Upper lobe of left lung (tissue), 6 donors: Measurements from ENCODE around the gene DUSP12. TPM values are rescaled to one million over a fixed set of nuclear protein-coding genes. Genes with fewer than 3 reads are reported as not detected.
A peak's percentile ranks its signal among the peaks of the same experiment; 100 is the strongest.
"Not testable (repeated sequence)": the region's sequence is repeated elsewhere in the genome, so short reads cannot be mapped to it uniquely, and the experiment has no call there.

Experiments
- ATAC-seq, 2 donors: fragments of 200-7000 bp; cut with Tn5 transposase; one replicate each; pipeline ENCODE4 v1.9.1; 2022; ENCODE audit warnings: mild to moderate bottlenecking in 2 of 2, moderate library complexity in 2 of 2; ENCODE audit not compliant: low FRiP score in 2 of 2
- DNase-seq, 2 donors: peaks; one replicate each; pipeline ENCODE4 v3.0.0-alpha.2; 2019 to 2020
- H3K27ac ChIP-seq, 4 donors: fragments of 200-600 bp; sonication (generic); one replicate each; pipeline ENCODE4 v1.5.1; 2016 to 2019
- H3K27me3 ChIP-seq, 4 donors: fragments of 200-600 bp; sonication (generic); one replicate each; pipeline ENCODE4 v1.5.1; 2017 to 2019
- H3K36me3 ChIP-seq, 4 donors: fragments of 200-600 bp; sonication (generic); one replicate each; pipeline ENCODE4 v1.5.1; 2016 to 2019
- H3K4me1 ChIP-seq, 4 donors: fragments of 200-600 bp; sonication (generic); one replicate each; pipeline ENCODE4 v1.5.1; 2018 to 2019
- H3K4me3 ChIP-seq, 4 donors: fragments of 200-600 bp; sonication (generic); one replicate each; pipeline ENCODE4 v1.5.1; 2017 to 2019; ENCODE audit warnings: mild to moderate bottlenecking in 2 of 4, moderate library complexity in 1 of 4
- H3K9me3 ChIP-seq, 4 donors: fragments of 200-600 bp; sonication (generic); one replicate each; pipeline ENCODE4 v1.5.1; 2018 to 2019
- CTCF ChIP-seq, 6 experiments: fragments of 450-650 bp in 4 of 6; fragments of 200-600 bp in 2 of 6; sonication (generic) in 2 of 6; IDR thresholded peaks; one replicate each; pipeline ENCODE4 v1.5.1; 2016 to 2019; ENCODE audit warnings: antibody characterized with exemption in 6 of 6
- EP300 ChIP-seq, 4 donors: sonication (generic); formaldehyde crosslinking; IDR thresholded peaks; one replicate each; pipeline ENCODE4 v1.5.1; 2017; ENCODE audit warnings: antibody characterized with exemption in 4 of 4, control low read depth in 2 of 4
- POLR2A ChIP-seq, 4 donors: fragments of 450-650 bp; IDR thresholded peaks; one replicate each; pipeline ENCODE4 v1.5.1; 2016 to 2017; ENCODE audit warnings: antibody characterized with exemption in 4 of 4, mild to moderate bottlenecking in 2 of 4
- POLR2AphosphoS5 ChIP-seq, 2 donors: sonication (generic); formaldehyde crosslinking; IDR thresholded peaks; one replicate each; pipeline ENCODE4 v1.5.1; 2017; ENCODE audit warnings: antibody characterized with exemption in 2 of 2
- WGBS, 2 donors: methylation state at CpG; one replicate each; pipeline ENCODE4 v1.1.5; 2017 to 2018; 5-methylcytosine and 5-hydroxymethylcytosine counted together
- total RNA-seq, 6 donors: library from RNA; depleted of rRNA in 4 of 6; stranded (reverse); fragments of >200 nt in 4 of 6; gene quantifications; one replicate each; pipeline versions ENCODE4 v1.1.0 to v1.2.1, GENCODE V29; 2016 to 2021
- donor health status: DM: no; HTN: no; CAD: no; lungs with moderate emphysema.
- donor health status: DM: no; HTN: yes; CAD: no; lungs with severe emphysema.

Gene DUSP12
- total RNA-seq, 6 donors from 2014 or later, result 4.6 to 29.0 (median 15.9) TPM

GRCh38 chr1:161721738-161722343, 27.7 kb upstream of the DUSP12 start:
- Histone ChIP-seq H3K4me3 (no peak overlapping the region), H3K27me3 (no peaks in the 10 kb centered on the region), H3K4me1 (peaks cover 11 to 26% (median 12%) of the 10 kb centered on the region in 4 donors), H3K36me3 (no peaks in the 10 kb centered on the region), H3K27ac (no peak overlapping the region), H3K9me3 (no peaks in the 10 kb centered on the region)
- ATAC-seq (peak in 1 of 2 donors; percentile 57), DNase-seq (peak in 1 of 2 donors; percentile 60)
- no peak for TF ChIP-seq EP300 (IDR thresholded peaks at IDR 0.05)
- no peak for TF ChIP-seq CTCF (IDR thresholded peaks at IDR 0.05)
- no peak for TF ChIP-seq POLR2AphosphoS5 (IDR thresholded peaks at IDR 0.05)
- TF ChIP-seq POLR2A (IDR thresholded peaks at IDR 0.05), result no peak
- WGBS, 2 donors, result 66 to 81% methylated on average over 8 of the region's 8 CpGs

GRCh38 chr1:161722406-161722805, 27.2 kb upstream of the DUSP12 start:
- WGBS, 2 donors, result 89 to 100% methylated on average over 1 of the region's 1 CpG
- TF ChIP-seq EP300 (IDR thresholded peaks at IDR 0.05), result no peak
- TF ChIP-seq CTCF (IDR thresholded peaks at IDR 0.05), result no peak
- TF ChIP-seq POLR2A (IDR thresholded peaks at IDR 0.05), result no peak
- no peak for TF ChIP-seq POLR2AphosphoS5 (IDR thresholded peaks at IDR 0.05)
- peaks cover 11 to 30% (median 13%) of the 10 kb centered on the region in 4 donors for H3K4me1 ChIP-seq
- H3K27ac ChIP-seq, result no peak overlapping the region
- DNase-seq (no peak), ATAC-seq (no peak)
- H3K9me3 ChIP-seq, result no peaks in the 10 kb centered on the region
- no peaks in the 10 kb centered on the region for H3K27me3 ChIP-seq
- H3K36me3 ChIP-seq, result no peaks in the 10 kb centered on the region
- no peak overlapping the region for H3K4me3 ChIP-seq

GRCh38 chr1:161723459-161724141, 26.0 kb upstream of the DUSP12 start:
- H3K27me3 ChIP-seq, result no peaks in the 10 kb centered on the region

GRCh38 chr1:161725258-161725907, 24.2 kb upstream of the DUSP12 start:
- H3K27me3 ChIP-seq, H3K9me3 ChIP-seq, H3K36me3 ChIP-seq, ATAC-seq: not testable (repeated sequence)
- H3K4me1 ChIP-seq, result peaks cover 10 to 22% (median 16%) of the 10 kb centered on the region in 4 donors
- peak in 1 of 2 donors; percentile 22 for DNase-seq
- peak overlapping the region; percentile 79 to 88 (median 84) for H3K27ac ChIP-seq
- 55 to 59% methylated on average over 21 to 22 of the region's 22 CpGs for WGBS, 2 donors
- H3K4me3 ChIP-seq, result peak overlapping the region in 3 of 4 donors; percentile 66 to 84 (median 71)

More at GRCh38 chr1:161723459-161724141, 26.0 kb upstream of the DUSP12 start:
- ATAC-seq (no peak), DNase-seq (no peak)
- no peak overlapping the region for H3K4me3 ChIP-seq
- TF ChIP-seq POLR2A (IDR thresholded peaks at IDR 0.05), result no peak
- TF ChIP-seq EP300 (IDR thresholded peaks at IDR 0.05), result no peak
- TF ChIP-seq POLR2AphosphoS5 (IDR thresholded peaks at IDR 0.05), result no peak
- TF ChIP-seq CTCF (IDR thresholded peaks at IDR 0.05), result no peak
- no peaks in the 10 kb centered on the region for H3K36me3 ChIP-seq
- WGBS, 2 donors, result 72 to 73% methylated on average over 4 to 8 of the region's 8 CpGs
- no peak overlapping the region for H3K27ac ChIP-seq
- peaks cover 10 to 28% (median 17%) of the 10 kb centered on the region in 4 donors for H3K4me1 ChIP-seq
- H3K9me3 ChIP-seq, result no peaks in the 10 kb centered on the region

GRCh38 chr1:161725908-161726472, 23.6 kb upstream of the DUSP12 start:
- 0 to 1% methylated on average over 18 to 34 of the region's 34 CpGs for WGBS, 2 donors

More at GRCh38 chr1:161725908-161726472, 23.6 kb upstream of the DUSP12 start:
- peak overlapping the region; percentile 79 to 88 (median 84) for H3K27ac ChIP-seq
- no peaks in the 10 kb centered on the region for H3K27me3 ChIP-seq
- no peak for TF ChIP-seq POLR2AphosphoS5 (IDR thresholded peaks at IDR 0.05)
- TF ChIP-seq CTCF (IDR thresholded peaks at IDR 0.05), result peak in 4 of 6 experiments; percentile 18 to 58 (median 37)
- peak overlapping the region; percentile 65 to 84 (median 68) for H3K4me3 ChIP-seq
- no peaks in the 10 kb centered on the region for H3K36me3 ChIP-seq
- H3K9me3 ChIP-seq, result no peaks in the 10 kb centered on the region
- ATAC-seq (peak; percentile 35 to 53), DNase-seq (peak; percentile 56 to 87)
- H3K4me1 ChIP-seq, result peaks cover 10 to 22% (median 16%) of the 10 kb centered on the region in 4 donors
